Heart right ventricle (tissue), 16 donors: Measurements from ENCODE around the gene SHCBP1L. TPM values are rescaled to one million over a fixed set of nuclear protein-coding genes. Genes with fewer than 3 reads are reported as not detected.

Experiments
- ATAC-seq, 8 donors: fragments of 200-7000 bp; cut with Tn5 transposase; one replicate each; pipeline ENCODE4 v1.9.1; 2020; ENCODE audit warnings: mild to moderate bottlenecking in 8 of 8, moderate library complexity in 8 of 8, moderate number of reproducible peaks in 1 of 8
- DNase-seq, 2 donors: peaks; one replicate each; pipeline ENCODE4 v3.0.0-alpha.2; 2020
- H3K27ac ChIP-seq, 10 donors: fragments of 200-600 bp; sonication (generic) in 2 of 10; one replicate each; pipeline versions ENCODE4 v1.5.0 to v1.8.0; 2020 to 2022; ENCODE audit warnings: mild to moderate bottlenecking in 3 of 10
- H3K27me3 ChIP-seq, 7 donors: fragments of 200-600 bp; one replicate each; pipeline ENCODE4 v1.8.0; 2021 to 2022; ENCODE audit warnings: mild to moderate bottlenecking in 2 of 7
- H3K36me3 ChIP-seq, 9 donors: fragments of 200-600 bp; sonication (generic) in 1 of 9; one replicate each; pipeline versions ENCODE4 v1.5.0 to v1.8.0; 2020 to 2022; ENCODE audit warnings: mild to moderate bottlenecking in 2 of 9
- H3K4me1 ChIP-seq, 9 donors: fragments of 200-600 bp; sonication (generic) in 1 of 9; one replicate each; pipeline versions ENCODE4 v1.5.0 to v1.8.0; 2020 to 2022; ENCODE audit warnings: mild to moderate bottlenecking in 4 of 9
- H3K4me3 ChIP-seq, 10 donors: fragments of 200-600 bp; sonication (generic) in 2 of 10; one replicate each; pipeline versions ENCODE4 v1.5.0 to v1.8.0; 2020 to 2022; ENCODE audit warnings: mild to moderate bottlenecking in 7 of 10, moderate library complexity in 2 of 10
- H3K9me3 ChIP-seq, 11 donors: fragments of 200-600 bp in 10 of 11; sonication (generic) in 2 of 11; one replicate each; pipeline versions ENCODE4 v1.5.0 to v1.8.0; 2013 to 2022; ENCODE audit warnings: mild to moderate bottlenecking in 2 of 11, control low read depth in 1 of 11, moderate library complexity in 1 of 11
- CTCF ChIP-seq, 9 donors: fragments of 200-600 bp; sonication (generic) in 2 of 9; IDR thresholded peaks; one replicate each; pipeline versions ENCODE4 v1.5.0 to v1.8.0; 2021 to 2022; ENCODE audit warnings: antibody characterized with exemption in 9 of 9, mild to moderate bottlenecking in 5 of 9, moderate library complexity in 1 of 9
- WGBS, 2 donors: extraction: QIAGEN DNeasy Blood & Tissue Kit; methylation state at CpG; one replicate each; pipeline ENCODE4 v1.1.7; 2013; ENCODE audit warnings: inconsistent platforms in 1 of 2; 5-methylcytosine and 5-hydroxymethylcytosine counted together
- intact Hi-C, 10 donors: fragments of 100-400 bp; cut with DNase I; formaldehyde crosslinking; loops; one replicate each; pipeline versions ENCODE4 v1.11.1 to v1.14.2; 2022
- polyA plus RNA-seq, 2 donors: library from polyadenylated mRNA; stranded (reverse); fragments of 200-250 nt; gene quantifications; one replicate each; pipeline ENCODE4 v1.2.3, GENCODE V29; 2013
- total RNA-seq, 10 donors: library from RNA; stranded (reverse); fragmentation: NEBNext Ultra II Directional in 3 of 10; extraction: Animal tissue kit (Norgen Biotek cat#: 25700) in 3 of 10; gene quantifications; one replicate each; pipeline versions ENCODE4 v1.2.1 to v1.2.4, GENCODE V29; 2021 to 2023
- donor health status: Arrhythmogenic right ventricular cardiomyopathy.
- donor health status: ischemic (EF 13 %, LVEDD 7.1; RV severe dilation, severe dysfunction).
- donor health status: healthy with polysubstance abuse.
- donor health status: DM: no; HTN: yes; CAD: no.
- donor health status: DM: no; HTN: no; CAD: no.
- donor health status: ischemic (EF 25% LVEDD 6.9; RV normal size, moderate dysfunction).
- donor health status: ischemic (EF 25% LVEDD 5.7; RV mildly dilated, moderate dysfunction).
- donor health status: healthy.
- donor health status: DM: yes; HTN: yes; CAD: no.
- donor health status: Ischemic cardiomyopathy.
- donor health status: ischemic (EF 35%, LVEDD 5.7; RV mildly dilated, moderate dysfunction).
- donor health status: nonischemic (EF 11% LVEDD 7.7; RV severe dilation, severe dysfunction).
- donor health status: DM: yes; HTN: yes; CAD: no.
- donor health status: PGD.
- donor health status: ischemic (EF 29% LVEDD 5.4; RV normal size, mild dysfunction).
- donor health status: nonischemic (EF 23%, LVEDD 6.1; RV moderate dilation, normal function).

The SHCBP1L gene
- total and polyA plus RNA-seq, 12 donors, result 0.09 TPM; not detected in 11

DNA sequence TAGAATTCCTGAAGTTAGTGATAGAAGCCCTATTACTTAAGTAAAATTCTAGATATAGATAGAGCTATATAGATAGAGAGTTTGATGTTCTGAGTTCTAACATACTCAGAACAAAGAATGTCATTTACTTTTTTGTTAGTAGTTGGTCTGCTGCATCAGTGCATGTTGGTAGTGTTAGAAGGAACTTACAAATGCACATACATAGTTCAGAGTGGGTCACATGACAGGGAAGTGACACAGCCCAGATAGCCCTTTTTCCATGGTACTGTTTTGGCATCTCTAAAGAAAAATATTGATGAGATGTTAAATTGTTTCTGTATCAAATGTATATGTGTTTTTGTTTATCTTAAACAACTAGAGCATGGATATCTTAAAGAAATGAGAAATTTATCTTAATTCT, 68.1 kb downstream of the SHCBP1L start:
- Histone ChIP-seq H3K27ac (no peak overlapping the region), H3K4me3 (no peak overlapping the region), H3K9me3 (no peaks in the 10 kb centered on the region), H3K4me1 (peaks cover 0 to 3% (median 0%) of the 10 kb centered on the region in 9 donors), H3K36me3 (peaks cover 0 to 94% (median 86%) of the 10 kb centered on the region in 9 donors), H3K27me3 (no peaks in the 10 kb centered on the region)
- intact Hi-C loops, result loop anchor here in 2 of 10 donors (5.0 to 10.0 kb wide), 2 partner anchors 33 to 260 kb away; no protein-coding TSS in a partner anchor
- DNase-seq (no peak), ATAC-seq (no peak)
- no peak for TF ChIP-seq CTCF (IDR thresholded peaks at IDR 0.05)

GRCh38 chr1:182877842-182878241, 75.1 kb downstream of the SHCBP1L start:
- H3K4me3 ChIP-seq, result no peak overlapping the region

GRCh38 chr1:182877331-182877730, 75.6 kb downstream of the SHCBP1L start:
- H3K4me1 ChIP-seq, result no peaks in the 10 kb centered on the region
- ATAC-seq (no peak), DNase-seq (no peak)
- no peaks in the 10 kb centered on the region for H3K27me3 ChIP-seq
- no peak overlapping the region for H3K4me3 ChIP-seq
- TF ChIP-seq CTCF (IDR thresholded peaks at IDR 0.05), result no peak
- H3K36me3 ChIP-seq, result peaks cover 0 to 100% (median 99%) of the 10 kb centered on the region in 9 donors
- no peaks in the 10 kb centered on the region for H3K9me3 ChIP-seq
- H3K27ac ChIP-seq, result no peak overlapping the region
- intact Hi-C loops, result loop anchor here in 2 of 10 donors (10.0 kb wide), 2 partner anchors 257 to 657 kb away; no protein-coding TSS in a partner anchor

More at GRCh38 chr1:182877842-182878241, 75.1 kb downstream of the SHCBP1L start:
- DNase-seq, result no peak
- no peak for TF ChIP-seq CTCF (IDR thresholded peaks at IDR 0.05)
- Histone ChIP-seq H3K9me3 (no peaks in the 10 kb centered on the region), H3K27ac (no peak overlapping the region), H3K27me3 (no peaks in the 10 kb centered on the region), H3K36me3 (peaks cover 0 to 100% (median 100%) of the 10 kb centered on the region in 9 donors), H3K4me1 (no peaks in the 10 kb centered on the region)
- no peak for ATAC-seq
- 95 to 97% methylated on average over 7 of the region's 7 CpGs for WGBS, 2 donors
- intact Hi-C loops, result loop anchor here in 2 of 10 donors (10.0 kb wide), 2 partner anchors 257 to 657 kb away; no protein-coding TSS in a partner anchor

DNA sequence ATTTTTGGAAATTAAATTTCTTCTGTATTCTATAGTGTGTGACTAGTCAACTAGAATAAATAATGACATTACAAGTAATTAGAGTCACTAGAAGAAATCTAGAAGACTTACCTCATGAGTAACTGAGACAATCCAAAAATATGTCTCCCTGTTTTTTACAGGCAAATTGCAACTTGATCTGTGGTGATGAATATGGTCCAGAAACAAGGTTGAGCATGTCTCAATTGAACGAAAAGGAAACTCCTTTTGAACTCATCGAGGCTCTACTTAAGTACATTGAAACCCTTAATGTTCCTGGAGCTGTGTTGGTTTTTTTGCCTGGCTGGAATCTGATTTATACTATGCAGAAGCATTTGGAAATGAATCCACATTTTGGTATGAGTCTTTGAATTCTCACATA, 77.1 kb downstream of the SHCBP1L start:
- Histone ChIP-seq H3K27ac (no peak overlapping the region), H3K9me3 (no peaks in the 10 kb centered on the region), H3K27me3 (no peaks in the 10 kb centered on the region), H3K4me3 (no peak overlapping the region), H3K36me3 (peaks cover 0 to 100% (median 99%) of the 10 kb centered on the region in 9 donors), H3K4me1 (no peaks in the 10 kb centered on the region)
- no peak for TF ChIP-seq CTCF (IDR thresholded peaks at IDR 0.05)
- 95% methylated on average over 2 of the region's 2 CpGs for WGBS, 2 donors
- DNase-seq (no peak), ATAC-seq (no peak)
- intact Hi-C loops, result loop anchor here in 2 of 10 donors (10.0 kb wide), 2 partner anchors 259 to 659 kb away; no protein-coding TSS in a partner anchor
